GM21528 (cell line): ENCODE results near the gene CCR1.
"Not testable (repeated sequence)": the region's sequence is repeated elsewhere in the genome, so short reads cannot be mapped to it uniquely, and the experiment has no call there.

Experiments used
- ATAC-seq: cut with Tn5 transposase; IDR thresholded peaks from one replicate; pipeline ENCODE4 v1.9.1; 2021; ENCODE audit warnings: mild to moderate bottlenecking, moderate library complexity; ENCODE audit not compliant: unreplicated experiment, low FRiP score

The CCR1 gene

GRCh38 chr3:46184469-46184868 is 23.6 kb downstream of the CCR1 start:
- no peak for ATAC-seq

DNA sequence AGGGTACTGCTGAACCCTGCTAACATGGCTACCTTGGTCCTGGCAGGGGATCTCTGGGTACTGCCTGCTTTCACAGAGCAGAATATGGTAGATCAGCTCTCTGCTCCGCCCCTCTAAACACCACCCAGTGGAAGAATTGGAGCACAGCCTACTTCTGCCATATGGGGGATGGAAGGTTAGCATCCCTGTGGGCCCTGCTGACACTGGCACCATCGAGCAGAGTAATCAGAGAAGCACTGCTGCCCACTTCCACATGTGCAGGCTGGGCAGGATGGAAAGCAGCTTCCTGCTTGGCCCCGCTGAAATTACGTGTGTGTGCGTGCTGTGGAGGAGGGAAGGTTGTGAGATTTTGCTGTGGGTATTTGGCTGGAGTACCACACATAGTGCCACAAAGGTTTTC is 24.8 kb downstream of the CCR1 start:
- ATAC-seq: no peak

DNA sequence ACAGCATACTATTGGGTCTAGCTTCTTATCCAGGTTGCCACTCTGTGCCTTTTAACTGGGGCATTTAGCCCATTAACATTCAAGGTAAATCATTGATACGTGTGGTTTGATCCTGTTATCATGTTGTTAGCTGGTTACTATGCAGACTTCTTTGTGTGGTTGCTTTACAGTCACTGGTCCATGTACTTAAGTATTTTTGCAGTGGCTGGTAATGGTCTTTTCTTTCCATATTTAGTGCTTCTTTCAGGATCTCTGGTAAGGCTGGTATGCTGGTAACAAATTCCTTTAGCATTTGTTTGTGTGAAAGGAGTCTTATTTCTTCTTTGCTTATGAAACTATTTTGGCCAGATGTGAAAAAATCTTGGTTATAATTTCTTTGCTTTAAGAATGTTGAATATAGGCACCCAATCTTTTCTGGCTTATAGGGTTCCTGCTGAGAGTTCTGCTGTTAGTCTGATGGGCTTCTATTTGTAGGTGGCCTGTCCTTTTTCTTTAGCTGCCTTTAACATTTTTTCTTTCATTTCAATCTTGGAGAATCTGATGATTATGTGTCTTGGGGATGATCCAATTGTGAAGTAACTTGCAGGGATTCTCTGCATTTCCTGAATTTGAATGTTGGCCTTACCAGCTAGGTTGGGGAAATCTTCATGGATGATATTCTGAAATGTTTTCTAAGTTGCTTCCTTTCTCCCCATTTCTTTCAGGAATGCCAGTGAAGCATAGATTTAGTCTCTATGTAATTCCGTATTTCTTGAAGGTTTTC is 39.3 kb downstream of the CCR1 start:
- ATAC-seq: no peak

GRCh38 chr3:46163556-46164041 is 44.5 kb downstream of the CCR1 start:
- ATAC-seq: no peak

DNA sequence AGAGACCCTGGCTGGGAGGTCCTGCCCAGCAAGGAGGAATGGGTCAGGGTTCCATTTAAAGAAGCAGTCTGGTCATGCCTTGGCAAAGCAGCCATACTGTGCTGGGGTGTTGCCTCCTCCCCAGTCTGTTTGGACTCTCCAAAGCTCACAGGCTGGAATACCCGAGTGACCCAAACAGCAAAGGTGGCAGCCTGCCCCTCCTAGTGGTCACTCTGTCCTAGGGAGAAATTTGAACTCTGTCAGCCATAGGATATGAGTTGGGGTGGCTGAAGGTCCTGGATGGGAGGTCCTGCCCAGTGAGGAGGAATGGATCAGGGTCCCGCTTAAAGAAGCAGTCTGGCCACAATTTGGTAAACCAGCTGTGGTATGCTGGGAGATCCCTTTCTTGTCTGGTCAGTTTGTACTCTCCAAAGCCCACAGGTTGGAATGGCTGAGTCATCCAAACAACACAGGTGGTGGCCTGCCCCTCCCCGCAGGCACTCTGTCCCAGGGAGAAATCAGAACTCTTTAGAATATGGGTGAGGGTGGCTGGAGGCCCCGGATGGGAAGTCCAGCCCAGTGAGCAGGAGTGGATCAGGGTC is 45.0 kb downstream of the CCR1 start:
- no peak for ATAC-seq

- ATAC-seq: not testable (repeated sequence)
Observed at GRCh38 chr3:46157685-46158084, 50.4 kb downstream of the CCR1 start.

GRCh38 chr3:46154311-46154710 is 53.8 kb downstream of the CCR1 start:
- no peak for ATAC-seq
